Trophoblast cell (in vitro differentiated cells and primary cell): ENCODE data around the gene FER.
"Not testable (repeated sequence)": the region's sequence is repeated elsewhere in the genome, so short reads cannot be mapped to it uniquely, and the experiment has no call there.

Experiments
- DNase-seq, 2 donors: peaks; one replicate each; pipeline ENCODE4 v3.0.0-alpha.2; 2016
- H2AFZ ChIP-seq: 2 replicates; pipeline ENCODE4 v1.6.1; 2013; ENCODE audit warnings: low read length, moderate library complexity, mild to moderate bottlenecking; ENCODE audit not compliant: insufficient read depth, poor library complexity
- H2AK5ac ChIP-seq: 2 replicates; pipeline ENCODE4 v1.6.1; 2013; ENCODE audit warnings: mild to moderate bottlenecking, low read length
- H2BK120ac ChIP-seq: 2 replicates; pipeline ENCODE4 v1.6.1; 2013; ENCODE audit warnings: low read length, mild to moderate bottlenecking, moderate library complexity; ENCODE audit not compliant: insufficient read depth, poor library complexity
- H2BK12ac ChIP-seq: 2 replicates; pipeline ENCODE4 v1.6.1; 2013; ENCODE audit warnings: mild to moderate bottlenecking, low read length, moderate library complexity
- H2BK5ac ChIP-seq: 2 replicates; pipeline ENCODE4 v1.6.1; 2013; ENCODE audit warnings: low read length, low read depth, moderate library complexity, mild to moderate bottlenecking; ENCODE audit not compliant: poor library complexity
- H3K14ac ChIP-seq: 2 replicates; pipeline ENCODE4 v1.6.1; 2013; ENCODE audit warnings: mild to moderate bottlenecking, low read length
- H3K18ac ChIP-seq: 2 replicates; pipeline ENCODE4 v1.6.1; 2013; ENCODE audit warnings: mild to moderate bottlenecking, low read length
- H3K23ac ChIP-seq: 2 replicates; pipeline ENCODE4 v1.6.1; 2013; ENCODE audit warnings: low read length
- H3K27ac ChIP-seq: 2 replicates; pipeline ENCODE4 v1.5.1; 2013; ENCODE audit warnings: low read depth, mild to moderate bottlenecking, inconsistent platforms, low read length, moderate library complexity
- H3K27me3 ChIP-seq: 2 replicates; pipeline ENCODE4 v1.6.1; 2013; ENCODE audit warnings: inconsistent platforms, mild to moderate bottlenecking, low read length, moderate library complexity; ENCODE audit not compliant: insufficient read depth
- H3K36me3 ChIP-seq, 2 experiments: 1 replicate in 1 of 2; 2 replicates in 1 of 2; pipeline ENCODE4 v1.6.1; 2013; ENCODE audit warnings: low read length in 2 of 2, mild to moderate bottlenecking in 2 of 2, moderate library complexity in 1 of 2; ENCODE audit not compliant: insufficient read depth in 2 of 2, control insufficient read depth in 1 of 2
- H3K4ac ChIP-seq: 2 replicates; pipeline ENCODE4 v1.6.1; 2013; ENCODE audit warnings: low read depth, mild to moderate bottlenecking, low read length, moderate library complexity
- H3K4me1 ChIP-seq, 2 experiments: 1 replicate in 1 of 2; 2 replicates in 1 of 2; pipeline ENCODE4 v1.6.1; 2013; ENCODE audit warnings: low read length in 2 of 2, mild to moderate bottlenecking in 2 of 2, moderate library complexity in 1 of 2; ENCODE audit not compliant: insufficient read depth in 2 of 2, control insufficient read depth in 1 of 2
- H3K4me2 ChIP-seq: 2 replicates; pipeline ENCODE4 v1.6.1; 2013; ENCODE audit warnings: inconsistent platforms, mild to moderate bottlenecking, low read length, moderate library complexity
- H3K4me3 ChIP-seq: 2 replicates; pipeline ENCODE4 v1.5.1; 2013; ENCODE audit warnings: mild to moderate bottlenecking, low read depth, low read length, inconsistent platforms
- H3K79me1 ChIP-seq: one replicate; pipeline ENCODE4 v1.6.1; 2013; ENCODE audit warnings: low read length
- H3K79me2 ChIP-seq: 2 replicates; pipeline ENCODE4 v1.6.1; 2013; ENCODE audit warnings: low read length, mild to moderate bottlenecking; ENCODE audit not compliant: control insufficient read depth, insufficient read depth, poor library complexity
- H3K9ac ChIP-seq: 2 replicates; pipeline ENCODE4 v1.6.1; 2013; ENCODE audit warnings: mild to moderate bottlenecking, low read length
- H3K9me3 ChIP-seq: 2 replicates; pipeline ENCODE4 v1.6.1; 2013; ENCODE audit warnings: low read depth, mild to moderate bottlenecking, control low read depth, inconsistent platforms, low read length; ENCODE audit not compliant: insufficient read depth
- H4K12ac ChIP-seq: 2 replicates; pipeline ENCODE4 v1.6.1; 2013; ENCODE audit warnings: low read depth, mild to moderate bottlenecking, low read length, moderate library complexity
- H4K8ac ChIP-seq: 2 replicates; pipeline ENCODE4 v1.6.1; 2013; ENCODE audit warnings: low read depth, mild to moderate bottlenecking, low read length, moderate library complexity
- H4K91ac ChIP-seq: one replicate; pipeline ENCODE4 v1.6.1; 2013; ENCODE audit warnings: low read depth, mild to moderate bottlenecking, low read length, moderate library complexity
- WGBS: extraction: QIAGEN DNeasy Blood & Tissue Kit; methylation state at CpG from one replicate; pipeline ENCODE4 v1.1.7; 2013; ENCODE audit warnings: missing lambda C conversion rate; ENCODE audit not compliant: insufficient read length, insufficient coverage; ENCODE audit errors: extremely low coverage; 5-methylcytosine and 5-hydroxymethylcytosine counted together

Gene FER

GRCh38 chr5:109025729-109026128 lies 278.0 kb downstream of the FER start:
- H3K9ac ChIP-seq, H2BK120ac ChIP-seq, H3K79me2 ChIP-seq, H2AK5ac ChIP-seq, H3K36me3 ChIP-seq, H3K27me3 ChIP-seq, H3K4me2 ChIP-seq, DNase-seq, H4K91ac ChIP-seq, H3K79me1 ChIP-seq, H3K23ac ChIP-seq, H3K9me3 ChIP-seq, H2BK5ac ChIP-seq, H2AFZ ChIP-seq, H4K12ac ChIP-seq, H3K4me3 ChIP-seq, H3K14ac ChIP-seq, H2BK12ac ChIP-seq, H3K4ac ChIP-seq, H3K27ac ChIP-seq, H4K8ac ChIP-seq, H3K18ac ChIP-seq, H3K4me1 ChIP-seq: not testable (repeated sequence)
- no CpG with 5 or more reads among the region's 1 CpG for WGBS

GRCh38 chr5:109027983-109028607 lies 280.4 kb downstream of the FER start:
- Histone ChIP-seq H3K4ac (no peak overlapping the region), H3K23ac (no peak overlapping the region), H3K4me1 (no peaks in the 10 kb centered on the region), H2BK5ac (no peak overlapping the region), H3K18ac (no peak overlapping the region), H2AFZ (no peak overlapping the region), H3K27ac (no peak overlapping the region), H3K36me3 (peaks cover 0 to 3% of the 10 kb centered on the region in 2 experiments), H3K9ac (no peak overlapping the region), H3K27me3 (no peaks in the 10 kb centered on the region), H3K4me2 (no peak overlapping the region), H3K14ac (no peak overlapping the region), H3K79me1 (no peaks in the 10 kb centered on the region), H2BK120ac (no peak overlapping the region), H4K8ac (no peak overlapping the region), H4K91ac (no peak overlapping the region), H3K4me3 (no peak overlapping the region), H2AK5ac (no peak overlapping the region), H3K9me3 (no peaks in the 10 kb centered on the region), H2BK12ac (no peak overlapping the region), H4K12ac (no peak overlapping the region), H3K79me2 (no peaks in the 10 kb centered on the region)
- no CpG with 5 or more reads among the region's 1 CpG for WGBS
- DNase-seq: no peak

- Histone ChIP-seq H2BK12ac (no peak overlapping the region), H3K23ac (no peak overlapping the region), H4K12ac (no peak overlapping the region), H3K18ac (no peak overlapping the region), H2BK120ac (no peak overlapping the region), H3K27me3 (no peaks in the 10 kb centered on the region), H2AK5ac (no peak overlapping the region), H3K4ac (no peak overlapping the region), H3K79me2 (no peaks in the 10 kb centered on the region), H2BK5ac (no peak overlapping the region), H3K9ac (no peak overlapping the region), H3K27ac (no peak overlapping the region), H3K14ac (no peak overlapping the region), H3K4me3 (no peak overlapping the region), H3K36me3 (peaks cover 0 to 3% of the 10 kb centered on the region in 2 experiments), H4K8ac (no peak overlapping the region), H2AFZ (no peak overlapping the region), H3K9me3 (no peaks in the 10 kb centered on the region), H3K79me1 (no peaks in the 10 kb centered on the region), H3K4me1 (no peaks in the 10 kb centered on the region), H3K4me2 (no peak overlapping the region), H4K91ac (no peak overlapping the region)
- WGBS: no CpG with 5 or more reads among the region's 2 CpGs
- DNase-seq: no peak
Observed at GRCh38 chr5:109028608-109029299, 281.1 kb downstream of the FER start.

- no peak overlapping the region for H2BK12ac ChIP-seq
- H3K79me1 ChIP-seq: no peaks in the 10 kb centered on the region
- no peak overlapping the region for H2AK5ac ChIP-seq
- H4K91ac ChIP-seq: no peak overlapping the region
- H3K4me3 ChIP-seq: no peak overlapping the region
- H2BK5ac ChIP-seq: no peak overlapping the region
- no peaks in the 10 kb centered on the region for H3K79me2 ChIP-seq
- H3K27me3 ChIP-seq: no peaks in the 10 kb centered on the region
- H3K23ac ChIP-seq: no peak overlapping the region
- H2BK120ac ChIP-seq: no peak overlapping the region
- no peak overlapping the region for H2AFZ ChIP-seq
- no peak overlapping the region for H3K27ac ChIP-seq
- H4K8ac ChIP-seq: no peak overlapping the region
- H3K4ac ChIP-seq: no peak overlapping the region
- H3K9ac ChIP-seq: no peak overlapping the region
- no peak for DNase-seq
- no CpG with 5 or more reads among the region's 1 CpG for WGBS
- H3K14ac ChIP-seq: no peak overlapping the region
- no peaks in the 10 kb centered on the region for H3K4me1 ChIP-seq
- H3K9me3 ChIP-seq: no peaks in the 10 kb centered on the region
- no peak overlapping the region for H3K18ac ChIP-seq
- H3K4me2 ChIP-seq: no peak overlapping the region
- no peaks in the 10 kb centered on the region for H3K36me3 ChIP-seq
- H4K12ac ChIP-seq: no peak overlapping the region
Observed at GRCh38 chr5:109029847-109030246, 282.1 kb downstream of the FER start.
